Measurements from ENCODE around the gene MGST3.

DNA sequence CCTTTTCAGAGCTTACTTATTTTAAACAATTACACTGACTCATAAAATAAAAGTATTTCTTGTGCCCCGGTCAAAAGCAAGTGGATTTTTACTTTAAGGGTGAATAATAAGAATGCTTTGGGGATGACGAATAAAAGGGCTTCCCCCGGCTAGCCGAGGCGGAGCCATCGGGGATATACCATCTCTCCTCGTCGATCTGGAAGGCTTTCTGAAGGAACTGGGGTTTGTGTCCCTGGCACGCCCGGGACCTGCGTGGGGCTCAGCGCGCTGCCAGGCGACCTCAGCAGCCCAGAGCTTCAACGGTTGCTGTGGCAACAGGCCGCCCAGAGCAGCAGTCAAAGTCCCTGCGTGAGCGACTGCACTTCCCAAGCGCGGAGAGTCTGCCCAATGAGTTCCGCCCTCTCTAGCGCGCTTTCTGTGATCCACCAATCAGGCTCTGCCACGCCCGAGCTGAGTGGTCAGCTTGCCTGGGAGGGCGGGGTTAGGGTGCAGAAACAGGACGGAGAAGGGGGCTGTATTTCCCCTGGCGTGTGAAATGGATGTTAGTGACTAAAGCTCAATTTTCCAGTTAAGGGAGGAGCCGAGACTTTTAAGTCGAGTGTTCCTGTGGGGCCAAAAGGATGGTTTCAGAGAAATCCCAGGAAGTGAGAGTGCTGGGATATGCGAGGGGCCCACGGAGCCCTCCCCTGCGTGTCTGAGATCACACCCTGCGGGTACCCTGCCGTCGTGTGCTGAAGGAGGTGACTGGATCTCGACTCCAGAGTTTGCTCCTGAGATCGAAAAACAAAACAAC, 33.0 kb upstream of the MGST3 start:
- no peak for TF ChIP-seq EP300 (IDR thresholded peaks at IDR 0.05)
- TF ChIP-seq, protein P1, sequence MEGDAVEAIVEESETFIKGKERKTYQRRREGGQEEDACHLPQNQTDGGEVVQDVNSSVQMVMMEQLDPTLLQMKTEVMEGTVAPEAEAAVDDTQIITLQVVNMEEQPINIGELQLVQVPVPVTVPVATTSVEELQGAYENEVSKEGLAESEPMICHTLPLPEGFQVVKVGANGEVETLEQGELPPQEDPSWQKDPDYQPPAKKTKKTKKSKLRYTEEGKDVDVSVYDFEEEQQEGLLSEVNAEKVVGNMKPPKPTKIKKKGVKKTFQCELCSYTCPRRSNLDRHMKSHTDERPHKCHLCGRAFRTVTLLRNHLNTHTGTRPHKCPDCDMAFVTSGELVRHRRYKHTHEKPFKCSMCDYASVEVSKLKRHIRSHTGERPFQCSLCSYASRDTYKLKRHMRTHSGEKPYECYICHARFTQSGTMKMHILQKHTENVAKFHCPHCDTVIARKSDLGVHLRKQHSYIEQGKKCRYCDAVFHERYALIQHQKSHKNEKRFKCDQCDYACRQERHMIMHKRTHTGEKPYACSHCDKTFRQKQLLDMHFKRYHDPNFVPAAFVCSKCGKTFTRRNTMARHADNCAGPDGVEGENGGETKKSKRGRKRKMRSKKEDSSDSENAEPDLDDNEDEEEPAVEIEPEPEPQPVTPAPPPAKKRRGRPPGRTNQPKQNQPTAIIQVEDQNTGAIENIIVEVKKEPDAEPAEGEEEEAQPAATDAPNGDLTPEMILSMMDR (IDR thresholded peaks at IDR 0.05): no peak
- TF ChIP-seq POLR2A (IDR thresholded peaks at IDR 0.05; ENCODE audit: low read depth): no peak
- TF ChIP-seq POLR2AphosphoS5 (IDR thresholded peaks at IDR 0.05): peak; percentile 75 to 86
